Measurements from ENCODE around the gene NOSTRIN.

GRCh38 chr2:168770796-168771195, 31.6 kb upstream of the NOSTRIN start:
- TF ChIP-seq YY1 (IDR thresholded peaks at IDR 0.05; ENCODE audit: insufficient read depth, insufficient read length) (no peak), ZNF274 (IDR thresholded peaks at IDR 0.05; ENCODE audit: low read depth, low read length) (no peak)

Measured in NT2/D1 (cell line).